Thoracic aorta (tissue), 2 donors: Measurements from ENCODE around the gene CENPU. TPM values are rescaled to one million over a fixed set of nuclear protein-coding genes. Genes with fewer than 3 reads are reported as not detected.

ENCODE experiments used
- ATAC-seq: fragments of 150-250 bp; one replicate; pipeline ENCODE4 v1.8.0; 2017; ENCODE audit warnings: low read depth; ENCODE audit not compliant: insufficient number of reproducible peaks, low FRiP score
- DNase-seq: peaks from one replicate; pipeline ENCODE4 v3.0.0-alpha.2; 2020; ENCODE audit warnings: low spot score
- H3K27ac ChIP-seq, 2 donors: fragments of 200-600 bp; sonication (generic); 1 replicate in 1 of 2; 2 replicates in 1 of 2; pipeline ENCODE4 v1.5.1; 2016; ENCODE audit warnings: mild to moderate bottlenecking in 2 of 2, moderate library complexity in 2 of 2
- H3K27me3 ChIP-seq: fragments of 200-600 bp; sonication (generic); replicated peaks from 2 replicates; pipeline ENCODE4 v1.6.0; 2016; ENCODE audit warnings: mild to moderate bottlenecking; ENCODE audit not compliant: insufficient read depth
- H3K36me3 ChIP-seq: fragments of 200-600 bp; sonication (generic); one replicate; pipeline ENCODE4 v1.5.1; 2016
- H3K4me1 ChIP-seq, 2 donors: fragments of 200-600 bp; sonication (generic); 1 replicate in 1 of 2; 2 replicates in 1 of 2; pipeline versions ENCODE4 v1.5.1 to v1.6.0; 2016; ENCODE audit warnings: low read depth in 2 of 2, mild to moderate bottlenecking in 1 of 2; ENCODE audit not compliant: control insufficient read depth in 1 of 2
- H3K4me3 ChIP-seq: fragments of 200-600 bp; sonication (generic); 2 replicates; pipeline ENCODE4 v1.5.1; 2016; ENCODE audit warnings: mild to moderate bottlenecking
- H3K9me3 ChIP-seq: fragments of 200-600 bp; sonication (generic); 2 replicates; pipeline ENCODE4 v1.5.1; 2016
- total RNA-seq, 2 donors: library from RNA; depleted of rRNA; stranded (reverse); fragments of >200 nt; gene quantifications; one replicate each; pipeline versions ENCODE4 v1.1.0 to v1.2.3, GENCODE V29; 2016
- TF ChIP-seq, protein P1 (sequence below): fragments of 200-600 bp; sonication (generic); IDR thresholded peaks from one replicate; pipeline ENCODE4 v1.5.1; 2019; ENCODE audit warnings: antibody characterized with exemption

The CENPU gene
- total RNA-seq, 2 donors from 2014 or later = 1.4 to 2.0 TPM

DNA sequence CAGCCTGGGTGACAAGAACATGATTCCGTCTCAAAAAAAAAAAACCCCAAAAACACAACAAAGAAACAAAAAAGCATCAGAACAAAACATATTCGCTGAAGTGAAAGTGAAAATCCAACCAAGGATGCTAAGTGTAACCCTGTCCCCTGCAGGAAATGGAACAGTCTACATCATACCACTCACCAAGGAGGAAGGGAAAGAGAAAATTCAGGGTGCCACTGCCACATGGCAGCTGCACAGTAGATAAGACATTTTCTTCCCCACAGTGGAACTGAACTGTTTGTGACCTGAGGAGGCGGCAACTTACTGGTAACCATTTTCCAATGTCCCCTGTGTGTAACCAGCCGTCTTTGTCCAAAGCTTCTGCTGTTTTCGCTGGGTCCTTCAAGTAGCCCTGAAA is 28.2 kb upstream of the CENPU start:
- DNase-seq (no peak), ATAC-seq (no peak)
- TF ChIP-seq, protein P1, sequence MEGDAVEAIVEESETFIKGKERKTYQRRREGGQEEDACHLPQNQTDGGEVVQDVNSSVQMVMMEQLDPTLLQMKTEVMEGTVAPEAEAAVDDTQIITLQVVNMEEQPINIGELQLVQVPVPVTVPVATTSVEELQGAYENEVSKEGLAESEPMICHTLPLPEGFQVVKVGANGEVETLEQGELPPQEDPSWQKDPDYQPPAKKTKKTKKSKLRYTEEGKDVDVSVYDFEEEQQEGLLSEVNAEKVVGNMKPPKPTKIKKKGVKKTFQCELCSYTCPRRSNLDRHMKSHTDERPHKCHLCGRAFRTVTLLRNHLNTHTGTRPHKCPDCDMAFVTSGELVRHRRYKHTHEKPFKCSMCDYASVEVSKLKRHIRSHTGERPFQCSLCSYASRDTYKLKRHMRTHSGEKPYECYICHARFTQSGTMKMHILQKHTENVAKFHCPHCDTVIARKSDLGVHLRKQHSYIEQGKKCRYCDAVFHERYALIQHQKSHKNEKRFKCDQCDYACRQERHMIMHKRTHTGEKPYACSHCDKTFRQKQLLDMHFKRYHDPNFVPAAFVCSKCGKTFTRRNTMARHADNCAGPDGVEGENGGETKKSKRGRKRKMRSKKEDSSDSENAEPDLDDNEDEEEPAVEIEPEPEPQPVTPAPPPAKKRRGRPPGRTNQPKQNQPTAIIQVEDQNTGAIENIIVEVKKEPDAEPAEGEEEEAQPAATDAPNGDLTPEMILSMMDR = no peak
- Histone ChIP-seq H3K9me3 (no peaks in the 10 kb centered on the region), H3K4me1 (no peaks in the 10 kb centered on the region), H3K4me3 (no peak overlapping the region), H3K27me3 (no peaks in the 10 kb centered on the region), H3K27ac (no peak overlapping the region), H3K36me3 (peaks cover 55% of the 10 kb centered on the region)

DNA sequence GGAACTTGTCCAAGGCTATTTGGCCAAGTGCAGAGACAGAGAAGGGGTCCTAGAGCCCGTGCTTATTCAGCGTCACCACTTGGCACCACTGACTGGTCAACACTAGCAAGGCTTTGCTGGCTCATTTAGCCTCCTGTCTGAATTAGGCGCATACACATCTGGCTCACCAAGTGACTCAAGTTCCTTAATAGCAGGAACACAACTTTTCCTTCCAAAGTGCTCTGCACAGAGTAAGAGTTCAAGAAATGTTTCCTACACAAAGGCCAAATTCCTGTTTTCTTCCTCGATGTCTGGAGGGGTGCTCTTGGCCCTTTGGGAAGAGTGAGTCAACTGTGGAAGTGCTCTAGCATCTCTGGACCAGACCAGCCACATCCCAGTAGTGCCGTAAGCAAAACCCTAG is 26.8 kb upstream of the CENPU start:
- DNase-seq = no peak
- Histone ChIP-seq H3K9me3 (no peaks in the 10 kb centered on the region), H3K4me1 (no peaks in the 10 kb centered on the region), H3K36me3 (peaks cover 53% of the 10 kb centered on the region), H3K27me3 (no peaks in the 10 kb centered on the region), H3K27ac (no peak overlapping the region), H3K4me3 (no peak overlapping the region)
- TF ChIP-seq, protein P1 = no peak
- ATAC-seq = no peak

DNA sequence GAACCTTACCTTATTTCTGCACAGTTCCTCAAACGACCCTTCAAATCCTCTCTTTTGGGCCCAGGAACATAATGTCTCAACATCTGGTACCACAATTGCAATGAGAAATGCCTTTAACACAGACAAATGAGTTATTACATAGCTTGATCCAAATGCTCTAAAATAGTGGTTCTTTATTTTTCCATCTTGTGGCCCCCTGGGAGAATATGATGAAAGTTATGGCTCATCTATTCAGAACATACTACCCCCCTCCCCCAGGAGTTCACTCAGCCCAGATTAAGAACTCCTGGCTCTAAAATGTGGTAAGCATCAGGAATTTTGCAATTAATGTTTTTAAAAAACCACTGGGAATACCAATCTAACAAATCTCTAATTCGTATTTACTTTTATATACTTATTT is 23.9 kb upstream of the CENPU start:
- TF ChIP-seq, protein P1 = no peak
- Histone ChIP-seq H3K4me1 (no peaks in the 10 kb centered on the region), H3K27me3 (no peaks in the 10 kb centered on the region), H3K4me3 (no peak overlapping the region), H3K27ac (no peak overlapping the region), H3K36me3 (peaks cover 40% of the 10 kb centered on the region), H3K9me3 (no peaks in the 10 kb centered on the region)
- no peak for ATAC-seq
- DNase-seq = no peak

DNA sequence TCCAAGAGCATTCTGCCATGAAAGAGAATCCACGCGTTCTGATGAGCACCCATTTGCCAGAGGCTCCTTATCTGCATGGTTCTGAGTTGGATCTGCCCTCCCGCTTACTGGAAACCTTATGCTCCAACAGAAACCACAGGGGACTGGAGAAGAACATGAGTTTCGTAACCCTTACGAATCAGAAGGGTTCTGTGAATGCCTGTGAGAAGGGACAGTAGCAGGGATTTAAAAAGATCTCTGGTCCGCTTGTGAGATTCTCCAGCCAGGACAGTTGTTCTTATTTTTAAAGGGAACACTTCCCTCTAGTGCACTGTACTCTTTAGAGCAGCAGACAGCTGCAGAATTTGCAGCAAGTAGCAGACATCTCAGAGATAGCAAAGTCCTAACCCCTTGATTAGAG is 22.5 kb upstream of the CENPU start:
- TF ChIP-seq, protein P1 = no peak
- ATAC-seq = no peak
- Histone ChIP-seq H3K9me3 (no peaks in the 10 kb centered on the region), H3K4me3 (no peak overlapping the region), H3K36me3 (peaks cover 35% of the 10 kb centered on the region), H3K4me1 (no peaks in the 10 kb centered on the region), H3K27ac (no peak overlapping the region), H3K27me3 (no peaks in the 10 kb centered on the region)
- no peak for DNase-seq

DNA sequence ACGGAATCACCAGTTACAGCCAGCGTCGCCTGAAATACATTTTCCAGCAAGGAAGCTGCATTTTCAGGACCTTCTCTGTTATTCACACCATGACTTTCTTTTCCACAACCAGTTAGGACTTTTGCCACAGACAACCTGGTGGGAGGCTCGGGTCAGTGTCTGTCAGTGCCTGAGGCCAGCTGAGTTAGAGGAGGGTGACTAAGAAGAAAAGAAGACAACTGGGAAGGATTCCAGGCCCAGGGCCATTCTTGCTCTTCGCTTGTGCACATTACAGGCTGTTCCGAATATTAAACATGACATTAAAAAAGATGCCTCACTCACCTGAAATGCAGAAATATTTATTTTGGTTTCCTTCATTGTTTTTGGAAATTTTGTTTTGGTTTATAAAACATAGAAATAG is 21.4 kb upstream of the CENPU start:
- no peak overlapping the region for H3K4me3 ChIP-seq
- ATAC-seq (no peak), DNase-seq (no peak)
- no peaks in the 10 kb centered on the region for H3K4me1 ChIP-seq
- no peak overlapping the region for H3K27ac ChIP-seq
- TF ChIP-seq, protein P1 = no peak
- peaks cover 28% of the 10 kb centered on the region for H3K36me3 ChIP-seq
- H3K9me3 ChIP-seq = no peaks in the 10 kb centered on the region
- H3K27me3 ChIP-seq = no peaks in the 10 kb centered on the region
